ENCODE results near the gene LRP11. TPM values are rescaled to one million over a fixed set of nuclear protein-coding genes. Genes with fewer than 3 reads are reported as not detected.
"Not testable (repeated sequence)": the region's sequence is repeated elsewhere in the genome, so short reads cannot be mapped to it uniquely, and the experiment has no call there.

Gene LRP11
- total RNA-seq, 3 donors from 2014 or later = 16.2 to 27.2 (median 26.1) TPM

- DNase-seq = no peak
- Histone ChIP-seq H3K4me3 (no peak overlapping the region), H3K9me3 (peaks cover 12% of the 10 kb centered on the region), H3K36me3 (ENCODE audit: low read depth) (no peaks in the 10 kb centered on the region), H3K4me1 (ENCODE audit: low read depth) (no peaks in the 10 kb centered on the region)
- no peak for ATAC-seq
- TF ChIP-seq, protein P1, sequence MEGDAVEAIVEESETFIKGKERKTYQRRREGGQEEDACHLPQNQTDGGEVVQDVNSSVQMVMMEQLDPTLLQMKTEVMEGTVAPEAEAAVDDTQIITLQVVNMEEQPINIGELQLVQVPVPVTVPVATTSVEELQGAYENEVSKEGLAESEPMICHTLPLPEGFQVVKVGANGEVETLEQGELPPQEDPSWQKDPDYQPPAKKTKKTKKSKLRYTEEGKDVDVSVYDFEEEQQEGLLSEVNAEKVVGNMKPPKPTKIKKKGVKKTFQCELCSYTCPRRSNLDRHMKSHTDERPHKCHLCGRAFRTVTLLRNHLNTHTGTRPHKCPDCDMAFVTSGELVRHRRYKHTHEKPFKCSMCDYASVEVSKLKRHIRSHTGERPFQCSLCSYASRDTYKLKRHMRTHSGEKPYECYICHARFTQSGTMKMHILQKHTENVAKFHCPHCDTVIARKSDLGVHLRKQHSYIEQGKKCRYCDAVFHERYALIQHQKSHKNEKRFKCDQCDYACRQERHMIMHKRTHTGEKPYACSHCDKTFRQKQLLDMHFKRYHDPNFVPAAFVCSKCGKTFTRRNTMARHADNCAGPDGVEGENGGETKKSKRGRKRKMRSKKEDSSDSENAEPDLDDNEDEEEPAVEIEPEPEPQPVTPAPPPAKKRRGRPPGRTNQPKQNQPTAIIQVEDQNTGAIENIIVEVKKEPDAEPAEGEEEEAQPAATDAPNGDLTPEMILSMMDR (IDR thresholded peaks at IDR 0.05) = no peak
- intact Hi-C loops (cut with DNase I, micrococcal nuclease) = no loop called here
Measured at GRCh38 chr6:149909701-149910470, 45.7 kb upstream of the LRP11 start.

DNA sequence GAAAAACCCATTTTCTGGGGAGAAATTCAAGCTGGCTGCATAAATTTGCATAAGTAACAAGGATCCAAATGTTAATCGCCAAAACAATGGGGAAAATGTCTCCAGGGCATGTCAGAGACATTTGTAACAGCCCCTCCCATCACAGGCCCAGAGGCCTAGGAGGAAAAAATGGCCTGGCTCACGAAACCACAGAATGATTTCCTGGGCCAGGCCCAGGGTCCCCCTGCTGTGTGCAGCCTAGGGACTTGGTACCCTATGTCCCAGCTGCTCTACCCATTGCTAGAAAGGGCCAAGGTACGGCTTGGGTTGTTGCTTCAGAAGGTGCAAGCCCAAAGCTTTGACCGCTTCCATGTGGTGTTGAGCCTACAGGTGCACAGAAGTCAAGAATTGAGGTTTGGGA is 44.3 kb upstream of the LRP11 start:
- ATAC-seq; intact Hi-C loops (cut with DNase I, micrococcal nuclease); H3K36me3 ChIP-seq (ENCODE audit: low read depth); H3K4me3 ChIP-seq; H3K4me1 ChIP-seq (ENCODE audit: low read depth); DNase-seq: not testable (repeated sequence)
- H3K9me3 ChIP-seq = peaks cover 12% of the 10 kb centered on the region

DNA sequence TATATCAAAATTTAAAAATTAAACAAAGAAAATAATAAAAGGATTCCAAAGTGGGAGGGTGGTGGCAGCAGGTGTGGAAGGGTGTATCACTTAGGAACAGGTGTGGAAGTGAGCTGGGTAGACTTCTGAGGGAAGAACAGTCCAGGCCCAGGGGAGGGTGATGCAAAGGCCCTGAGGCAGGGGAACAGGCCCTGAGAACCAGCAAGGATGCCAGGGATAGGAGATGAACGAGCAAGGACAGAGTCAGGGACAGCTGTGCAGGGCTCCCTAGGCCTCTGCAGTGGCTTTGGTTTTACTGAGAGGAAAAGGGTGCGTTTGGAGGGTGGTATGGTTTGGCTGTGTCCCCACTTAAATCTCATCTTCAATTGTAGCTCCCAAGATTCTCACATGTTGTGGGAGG is 43.2 kb upstream of the LRP11 start:
- intact Hi-C loops (cut with DNase I, micrococcal nuclease) = no loop called here
- H3K4me3 ChIP-seq = no peak overlapping the region
- H3K4me1 ChIP-seq (ENCODE audit: low read depth) = no peaks in the 10 kb centered on the region
- TF ChIP-seq, protein P1 (IDR thresholded peaks at IDR 0.05) = no peak
- H3K36me3 ChIP-seq (ENCODE audit: low read depth) = no peaks in the 10 kb centered on the region
- ATAC-seq (no peak), DNase-seq (no peak)
- H3K9me3 ChIP-seq = peaks cover 12% of the 10 kb centered on the region

DNA sequence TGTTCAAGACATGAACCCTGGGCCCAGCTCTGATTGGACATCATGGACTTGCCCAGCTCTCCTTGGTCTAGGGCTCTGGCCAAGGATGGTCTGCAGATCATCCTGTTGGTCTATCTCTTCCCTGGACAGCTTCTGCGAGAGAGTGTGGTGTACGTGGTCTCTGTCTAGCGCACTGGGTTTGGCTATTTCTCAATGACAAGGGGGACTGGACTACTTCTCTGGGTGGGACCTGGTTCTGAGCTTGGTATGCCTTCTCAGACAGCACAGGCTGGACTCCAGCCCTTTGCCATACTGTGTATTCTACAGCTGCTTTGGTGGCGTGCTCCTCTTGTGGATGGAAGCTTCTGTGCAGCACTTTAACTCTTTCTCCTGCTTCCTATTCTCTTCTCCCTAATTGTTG is 42.2 kb upstream of the LRP11 start:
- intact Hi-C loops (cut with DNase I, micrococcal nuclease) = no loop called here

GRCh38 chr6:149905911-149906371 is 41.8 kb upstream of the LRP11 start:
- peaks cover 12% of the 10 kb centered on the region for H3K9me3 ChIP-seq
- ATAC-seq (no peak), DNase-seq (no peak)
- no peaks in the 10 kb centered on the region for H3K4me1 ChIP-seq (ENCODE audit: low read depth)
- H3K4me3 ChIP-seq = no peak overlapping the region
- TF ChIP-seq, protein P1 (IDR thresholded peaks at IDR 0.05) = no peak
- no peaks in the 10 kb centered on the region for H3K36me3 ChIP-seq (ENCODE audit: low read depth)
- intact Hi-C loops (cut with DNase I, micrococcal nuclease) = no loop called here

More for the DNA sequence above, 42.2 kb upstream of the LRP11 start:
- Histone ChIP-seq H3K9me3 (peaks cover 12% of the 10 kb centered on the region), H3K4me3 (no peak overlapping the region), H3K36me3 (ENCODE audit: low read depth) (no peaks in the 10 kb centered on the region), H3K4me1 (ENCODE audit: low read depth) (no peaks in the 10 kb centered on the region)
- DNase-seq = no peak
- TF ChIP-seq, protein P1 (IDR thresholded peaks at IDR 0.05) = no peak
- ATAC-seq = no peak

DNA sequence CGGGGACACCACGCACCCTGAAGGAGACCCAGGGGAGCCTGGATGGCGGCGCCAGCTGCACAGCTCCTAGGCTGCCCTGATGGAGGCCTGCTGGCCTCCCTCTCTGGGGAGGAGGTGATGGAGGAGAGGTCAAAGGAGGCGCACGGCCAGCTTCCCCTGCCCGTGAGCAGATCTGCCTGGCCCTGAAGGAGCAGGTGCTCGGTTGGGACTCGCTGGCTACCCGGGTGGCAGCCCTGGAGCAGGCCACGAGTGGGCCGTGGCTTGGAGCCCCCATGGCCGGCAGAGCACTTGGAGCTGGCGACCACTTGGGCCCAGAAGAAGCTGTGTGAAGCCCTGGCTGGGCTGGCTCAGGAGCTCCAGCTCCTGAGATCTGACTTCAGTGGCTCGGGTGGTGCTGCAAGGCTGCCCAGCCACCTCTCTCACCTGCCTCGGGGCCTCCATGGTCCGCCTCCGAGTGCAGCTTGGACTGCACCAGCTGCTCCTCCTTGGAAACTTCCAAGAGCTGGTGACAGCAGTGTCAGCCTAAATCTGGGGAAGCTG is 41.3 kb upstream of the LRP11 start:
- TF ChIP-seq, protein P1 (IDR thresholded peaks at IDR 0.05) = no peak
- H3K9me3 ChIP-seq = peaks cover 12% of the 10 kb centered on the region
- H3K36me3 ChIP-seq (ENCODE audit: low read depth) = no peaks in the 10 kb centered on the region
- ATAC-seq (no peak), DNase-seq (no peak)
- H3K4me3 ChIP-seq = no peak overlapping the region
- H3K4me1 ChIP-seq (ENCODE audit: low read depth) = no peaks in the 10 kb centered on the region
- intact Hi-C loops (cut with DNase I, micrococcal nuclease) = no loop called here

All from mucosa of descending colon (tissue), 3 donors.